Activated T-helper 1 cell treated with Interleukin-2 at 50 U/mL for 16 hours (primary cell): ENCODE results near the gene MAP7.

Experiments
- DNase-seq: peaks from one replicate; pipeline ENCODE4 v3.0.0-alpha.2; 2020; ENCODE audit warnings: low read depth

Gene MAP7

GRCh38 chr6:136563386-136564152, 13.3 kb upstream of the MAP7 start:
- no peak for DNase-seq

GRCh38 chr6:136562211-136562610, 12.0 kb upstream of the MAP7 start:
- DNase-seq = no peak

GRCh38 chr6:136553166-136553787, 3.1 kb upstream of the MAP7 start:
- no peak for DNase-seq

- no peak for DNase-seq
These were observed 1.8 kb upstream of the MAP7 start for GRCh38 chr6:136552054-136552453.

GRCh38 chr6:136551103-136551502, 881 bp upstream of the MAP7 start:
- DNase-seq = no peak

GRCh38 chr6:136550045-136550329, 235 bp downstream of the MAP7 start:
- no peak for DNase-seq

- no peak for DNase-seq
These were observed 750 bp downstream of the MAP7 start for GRCh38 chr6:136549300-136550044.

GRCh38 chr6:136548582-136549299, 1.5 kb downstream of the MAP7 start:
- no peak for DNase-seq

GRCh38 chr6:136547871-136548270, 2.4 kb downstream of the MAP7 start:
- no peak for DNase-seq

- no peak for DNase-seq
These were observed 2.9 kb downstream of the MAP7 start for GRCh38 chr6:136547336-136547735.

GRCh38 chr6:136546331-136546730, 3.9 kb downstream of the MAP7 start:
- no peak for DNase-seq

GRCh38 chr6:136544326-136544725, 5.9 kb downstream of the MAP7 start:
- no peak for DNase-seq

GRCh38 chr6:136541395-136541794, 8.8 kb downstream of the MAP7 start:
- no peak for DNase-seq

- DNase-seq = no peak
These were observed 10.1 kb downstream of the MAP7 start for GRCh38 chr6:136539967-136540652.

GRCh38 chr6:136538836-136539235, 11.4 kb downstream of the MAP7 start:
- DNase-seq = no peak

GRCh38 chr6:136535880-136536650, 14.2 kb downstream of the MAP7 start:
- DNase-seq = no peak

- DNase-seq = no peak
These were observed 15.0 kb downstream of the MAP7 start for GRCh38 chr6:136535017-136535765.

- no peak for DNase-seq
These were observed 16.0 kb downstream of the MAP7 start for GRCh38 chr6:136534268-136534667.

GRCh38 chr6:136533487-136533886, 16.7 kb downstream of the MAP7 start:
- no peak for DNase-seq

GRCh38 chr6:136532030-136532429, 18.2 kb downstream of the MAP7 start:
- no peak for DNase-seq

- DNase-seq = no peak
These were observed 20.5 kb downstream of the MAP7 start for GRCh38 chr6:136529710-136530109.
